IMR-90 (cell line): Measurements from ENCODE around the gene YIPF3.

Experiments
- CTCF ChIP-seq: conservative IDR thresholded peaks from 2 replicates; pipeline ENCODE4 v1.5.1; 2012; ENCODE audit warnings: mild to moderate bottlenecking, low read depth, low read length, improper control_type of control experiment
- POLR2A ChIP-seq: IDR thresholded peaks from 2 replicates; pipeline ENCODE4 v1.6.1; 2012; ENCODE audit warnings: mild to moderate bottlenecking, low read depth, low read length
- RCOR1 ChIP-seq: IDR thresholded peaks from 2 replicates; pipeline ENCODE4 v1.6.1; 2012; ENCODE audit warnings: mild to moderate bottlenecking, low read length, improper control_type of control experiment; ENCODE audit not compliant: insufficient replicate concordance

GRCh38 chr6:43516697-43517504 is at the start of gene YIPF3, which contains the start of gene POLR1C:
- TF ChIP-seq POLR2A (peak; percentile 90), CTCF (no peak), RCOR1 (no peak)
